Smooth muscle cell (in vitro differentiated cells): Measurements from ENCODE around the gene NOG. TPM values are rescaled to one million over a fixed set of nuclear protein-coding genes. Genes with fewer than 3 reads are reported as not detected.

Source experiments
- DNase-seq: peaks from one replicate; lab custom pipeline; 2025; ENCODE audit not compliant: unreplicated experiment; lab: John Stamatoyannopoulos, UW
- H2AFZ ChIP-seq: fragments of 200-600 bp; sonication (generic); 2 replicates; pipeline ENCODE4 v1.6.0; 2016; ENCODE audit warnings: antibody characterized with exemption, low read depth, mild to moderate bottlenecking
- H3F3A ChIP-seq: fragments of 200-600 bp; sonication (generic); 2 replicates; pipeline ENCODE4 v1.6.0; 2017; ENCODE audit warnings: antibody characterized with exemption, low read depth
- H3K27ac ChIP-seq: fragments of 200-600 bp; sonication (generic); 2 replicates; pipeline ENCODE4 v1.5.1; 2016; ENCODE audit warnings: low read depth, mild to moderate bottlenecking
- H3K27me3 ChIP-seq: fragments of 200-600 bp; sonication (generic); 2 replicates; pipeline ENCODE4 v1.6.1; 2016; ENCODE audit warnings: low read depth, mild to moderate bottlenecking
- H3K36me3 ChIP-seq: fragments of 200-600 bp; sonication (generic); 2 replicates; pipeline ENCODE4 v1.5.1; 2016; ENCODE audit warnings: low read depth
- H3K4me1 ChIP-seq: fragments of 200-600 bp; sonication (generic); 2 replicates; pipeline ENCODE4 v1.5.1; 2016; ENCODE audit warnings: low read depth
- H3K4me2 ChIP-seq: fragments of 200-600 bp; sonication (generic); 2 replicates; pipeline ENCODE4 v1.6.0; 2016; ENCODE audit warnings: mild to moderate bottlenecking
- H3K4me3 ChIP-seq: fragments of 200-600 bp; sonication (generic); 2 replicates; pipeline ENCODE4 v1.5.1; 2016; ENCODE audit warnings: mild to moderate bottlenecking
- H3K79me2 ChIP-seq: fragments of 200-600 bp; sonication (generic); 2 replicates; pipeline ENCODE4 v1.6.0; 2016; ENCODE audit warnings: low read depth, mild to moderate bottlenecking
- H3K9ac ChIP-seq: fragments of 200-600 bp; sonication (generic); 2 replicates; pipeline ENCODE4 v1.6.0; 2016; ENCODE audit warnings: low read depth
- H3K9me3 ChIP-seq: fragments of 200-600 bp; sonication (generic); replicated peaks from 2 replicates; pipeline ENCODE4 v1.5.1; 2016; ENCODE audit warnings: low read depth
- H4K20me1 ChIP-seq: fragments of 200-600 bp; sonication (generic); 2 replicates; pipeline ENCODE4 v1.6.0; 2016; ENCODE audit warnings: low read depth
- WGBS: methylation state at CpG from one replicate; pipeline ENCODE4 v1.1.7; 2016; ENCODE audit warnings: low lambda C conversion rate; 5-methylcytosine and 5-hydroxymethylcytosine counted together
- polyA plus RNA-seq: library from polyadenylated mRNA; unstranded; fragments of >200 nt; fragmentation: Nextera tagmentation; extraction: Ambion mirVana; gene quantifications from 2 replicates; pipeline ENCODE4 v1.2.1, GENCODE V29; 2016
- total RNA-seq: library from RNA; depleted of rRNA; stranded (reverse); fragments of >200 nt; gene quantifications from 2 replicates; pipeline ENCODE4 v1.2.3, GENCODE V29; 2014
- TF ChIP-seq, protein P1 (sequence below): fragments of 200-600 bp; sonication (generic); IDR thresholded peaks from 2 replicates; pipeline ENCODE4 v1.5.1; 2017; ENCODE audit warnings: borderline replicate concordance, mild to moderate bottlenecking, antibody characterized with exemption; ENCODE audit not compliant: insufficient read depth, poor library complexity, severe bottlenecking

The NOG gene
- total and polyA plus RNA-seq, 2 experiments from 2014 or later = 4.6 to 7.7 TPM

DNA sequence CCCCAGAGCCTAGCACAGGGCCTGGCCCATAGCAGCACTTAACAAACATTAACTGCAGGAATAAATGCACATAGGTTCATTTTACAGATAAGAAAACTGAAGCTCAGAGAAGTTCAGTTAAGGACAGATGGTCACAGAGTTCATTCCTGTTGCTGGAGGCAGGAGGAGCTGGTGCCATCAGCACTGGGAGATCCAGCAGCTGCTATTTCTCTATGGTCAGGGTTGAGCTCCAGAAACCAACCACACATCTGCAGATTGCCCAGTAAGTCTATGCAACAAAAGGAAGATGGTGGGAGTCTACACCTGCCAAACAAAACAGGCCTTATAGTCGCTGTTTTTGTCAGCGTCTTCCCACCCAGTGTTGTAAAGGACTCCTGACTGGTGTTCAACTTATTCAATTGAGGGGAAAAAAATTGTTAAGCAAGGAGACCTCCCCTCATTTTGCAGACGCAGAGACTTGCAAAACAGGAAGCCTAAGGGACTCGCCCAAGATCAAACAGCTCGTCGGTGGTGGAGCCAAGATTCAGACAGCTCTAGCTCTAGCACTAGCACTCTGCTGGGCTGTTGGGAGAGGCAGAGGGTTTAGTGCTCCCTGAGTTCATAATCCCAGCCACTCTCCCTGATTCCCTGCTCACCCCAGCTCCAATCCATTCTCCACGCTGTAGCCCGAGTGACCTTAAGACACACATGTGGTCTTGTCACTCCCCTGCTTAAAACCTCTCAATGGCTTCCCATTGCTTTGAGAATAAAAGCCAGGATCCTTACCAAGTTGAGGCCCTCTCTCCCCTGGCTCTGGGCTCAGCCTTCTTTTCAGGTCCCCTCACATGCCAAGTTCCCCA is 9.0 kb downstream of the NOG start:
- TF ChIP-seq, protein P1, sequence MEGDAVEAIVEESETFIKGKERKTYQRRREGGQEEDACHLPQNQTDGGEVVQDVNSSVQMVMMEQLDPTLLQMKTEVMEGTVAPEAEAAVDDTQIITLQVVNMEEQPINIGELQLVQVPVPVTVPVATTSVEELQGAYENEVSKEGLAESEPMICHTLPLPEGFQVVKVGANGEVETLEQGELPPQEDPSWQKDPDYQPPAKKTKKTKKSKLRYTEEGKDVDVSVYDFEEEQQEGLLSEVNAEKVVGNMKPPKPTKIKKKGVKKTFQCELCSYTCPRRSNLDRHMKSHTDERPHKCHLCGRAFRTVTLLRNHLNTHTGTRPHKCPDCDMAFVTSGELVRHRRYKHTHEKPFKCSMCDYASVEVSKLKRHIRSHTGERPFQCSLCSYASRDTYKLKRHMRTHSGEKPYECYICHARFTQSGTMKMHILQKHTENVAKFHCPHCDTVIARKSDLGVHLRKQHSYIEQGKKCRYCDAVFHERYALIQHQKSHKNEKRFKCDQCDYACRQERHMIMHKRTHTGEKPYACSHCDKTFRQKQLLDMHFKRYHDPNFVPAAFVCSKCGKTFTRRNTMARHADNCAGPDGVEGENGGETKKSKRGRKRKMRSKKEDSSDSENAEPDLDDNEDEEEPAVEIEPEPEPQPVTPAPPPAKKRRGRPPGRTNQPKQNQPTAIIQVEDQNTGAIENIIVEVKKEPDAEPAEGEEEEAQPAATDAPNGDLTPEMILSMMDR = no peak

GRCh38 chr17:56603486-56604238 is 10.2 kb downstream of the NOG start:
- WGBS = 45% methylated on average over 7 of the region's 7 CpGs
- no peak overlapping the region for H3K27ac ChIP-seq
- H3K4me3 ChIP-seq = no peak overlapping the region
- H3K4me2 ChIP-seq = peak overlapping the region; percentile 19
- H3K79me2 ChIP-seq = no peaks in the 10 kb centered on the region
- no peaks in the 10 kb centered on the region for H4K20me1 ChIP-seq
- no peak for DNase-seq
- no peaks in the 10 kb centered on the region for H3K27me3 ChIP-seq
- H3F3A ChIP-seq = no peaks in the 10 kb centered on the region
- TF ChIP-seq, protein P1 = no peak
- H3K9me3 ChIP-seq = no peaks in the 10 kb centered on the region
- H3K36me3 ChIP-seq = no peaks in the 10 kb centered on the region
- H3K4me1 ChIP-seq = no peaks in the 10 kb centered on the region
- no peak overlapping the region for H3K9ac ChIP-seq
- no peak overlapping the region for H2AFZ ChIP-seq

More for the DNA sequence above, 9.0 kb downstream of the NOG start:
- no peak overlapping the region for H3K9ac ChIP-seq
- H3K4me2 ChIP-seq = no peak overlapping the region
- no peak for DNase-seq
- H4K20me1 ChIP-seq = no peaks in the 10 kb centered on the region
- H3K4me3 ChIP-seq = no peak overlapping the region
- H3K27me3 ChIP-seq = no peaks in the 10 kb centered on the region
- H3F3A ChIP-seq = no peaks in the 10 kb centered on the region
- H2AFZ ChIP-seq = no peak overlapping the region
- WGBS = 85% methylated on average over 8 of the region's 8 CpGs
- H3K4me1 ChIP-seq = peaks cover 9% of the 10 kb centered on the region
- H3K9me3 ChIP-seq = no peaks in the 10 kb centered on the region
- no peak overlapping the region for H3K27ac ChIP-seq
- no peaks in the 10 kb centered on the region for H3K79me2 ChIP-seq
- H3K36me3 ChIP-seq = no peaks in the 10 kb centered on the region

GRCh38 chr17:56604691-56605290 is 11.3 kb downstream of the NOG start:
- TF ChIP-seq, protein P1 = no peak
- WGBS = 88% methylated on average over 1 of the region's 1 CpG

More at GRCh38 chr17:56604691-56605290, 11.3 kb downstream of the NOG start:
- no peak overlapping the region for H3K27ac ChIP-seq
- no peaks in the 10 kb centered on the region for H4K20me1 ChIP-seq
- no peaks in the 10 kb centered on the region for H3K27me3 ChIP-seq
- no peaks in the 10 kb centered on the region for H3K4me1 ChIP-seq
- no peaks in the 10 kb centered on the region for H3F3A ChIP-seq
- no peak overlapping the region for H3K4me2 ChIP-seq
- DNase-seq = no peak
- no peaks in the 10 kb centered on the region for H3K36me3 ChIP-seq
- H2AFZ ChIP-seq = no peak overlapping the region
- no peaks in the 10 kb centered on the region for H3K79me2 ChIP-seq
- no peak overlapping the region for H3K4me3 ChIP-seq
- no peaks in the 10 kb centered on the region for H3K9me3 ChIP-seq
- no peak overlapping the region for H3K9ac ChIP-seq
